ENCODE data around the gene TIMM17B.

TIMM17B gene

DNA sequence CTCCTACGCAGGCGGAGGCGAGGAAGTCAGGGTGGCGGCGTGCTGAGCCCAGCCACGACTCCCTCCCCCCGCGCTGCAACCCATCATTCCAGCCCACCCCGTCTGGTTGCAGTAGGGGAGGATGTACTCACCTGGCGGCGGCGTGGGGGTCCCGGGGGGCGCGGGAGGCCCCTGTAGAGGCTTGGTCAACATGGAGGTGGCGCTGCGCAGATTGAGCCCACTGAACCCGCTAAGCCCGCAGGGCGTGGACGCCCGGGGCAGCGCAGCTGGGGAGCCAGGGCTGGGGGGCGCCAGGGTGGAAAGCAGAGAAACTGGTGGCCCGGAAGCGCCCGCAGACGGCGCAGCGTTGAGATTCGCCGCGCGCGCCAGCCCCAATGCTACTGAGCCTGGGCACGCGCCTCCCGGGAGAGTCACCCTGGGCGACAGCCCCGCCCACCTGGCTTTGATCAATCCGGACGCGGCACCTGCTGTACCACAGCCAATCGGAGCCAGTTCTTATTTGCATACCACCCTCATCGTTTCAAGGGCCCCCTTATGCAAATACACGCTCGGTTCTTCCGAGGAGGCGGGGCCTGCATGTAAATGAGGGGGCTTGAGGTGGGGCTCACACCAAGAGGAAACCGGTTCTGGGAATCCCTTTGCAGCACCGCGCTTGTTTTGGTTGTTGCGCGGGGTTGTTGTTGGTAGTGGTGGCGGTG is 21.2 kb upstream of the TIMM17B start, which contains the start of gene PIM2:
PIM2 (minus strand) TSS at position 382 of the 698 bp plus-strand sequence; CDS start at position 192, 190 bp downstream.
- DNase-seq = peak; percentile 92

DNA sequence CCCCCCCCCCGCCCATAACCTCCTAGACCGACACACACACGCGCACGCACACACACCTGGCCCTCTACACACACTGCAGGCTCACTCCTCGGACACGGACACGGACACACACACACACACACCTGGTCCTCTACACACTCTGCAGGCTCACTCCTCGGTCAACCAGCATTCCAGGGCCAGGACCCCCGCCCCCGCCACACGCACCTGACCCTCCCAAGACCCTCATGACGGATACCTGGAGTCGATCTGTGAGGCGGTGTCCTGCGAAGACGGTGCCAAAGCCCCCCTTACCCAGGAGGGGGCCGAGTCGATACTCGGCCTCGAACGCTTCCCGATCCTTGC is 20.7 kb upstream of the TIMM17B start:
- DNase-seq = no peak

DNA sequence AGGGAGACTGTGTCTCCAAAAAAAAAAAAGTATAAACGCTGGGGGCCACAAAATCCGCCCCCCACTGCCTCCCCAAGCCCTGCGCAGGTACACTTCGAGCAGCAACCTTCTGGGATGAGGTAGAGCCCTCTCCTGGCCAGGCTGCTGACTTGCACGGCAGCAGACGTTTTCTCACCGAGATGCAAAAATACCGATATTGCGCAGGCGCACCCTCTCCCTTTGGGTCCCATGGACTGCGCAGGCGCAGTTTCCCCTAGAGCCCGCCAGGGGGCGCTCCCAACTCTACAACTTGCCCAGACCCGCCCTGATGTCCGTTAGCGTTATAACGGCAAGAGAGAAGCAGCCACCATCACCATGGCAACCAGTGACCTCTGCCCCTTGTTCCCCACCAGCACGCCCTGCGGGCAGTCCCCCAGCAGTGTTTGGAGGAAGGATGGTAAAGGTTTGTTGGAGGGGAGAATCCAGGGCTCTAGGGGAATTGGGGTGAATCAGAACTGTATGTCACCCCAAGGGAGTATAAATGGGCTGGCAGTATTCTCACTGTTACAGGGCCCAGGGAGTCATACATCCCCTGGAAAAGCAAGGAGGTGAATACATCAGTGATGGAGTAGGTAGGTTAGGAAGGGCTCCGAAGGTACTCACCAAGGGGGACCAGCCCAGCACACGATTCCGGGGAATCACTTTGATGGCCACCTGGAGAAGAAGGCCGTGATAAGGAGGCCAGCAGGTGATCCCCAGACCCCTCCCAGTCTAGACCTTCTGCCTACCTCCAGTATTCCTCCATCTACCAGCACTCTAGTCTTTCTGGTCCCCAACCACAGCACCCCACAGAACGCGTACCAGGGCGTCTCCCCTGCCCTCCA is 19.8 kb upstream of the TIMM17B start:
- DNase-seq = peak; percentile 89

DNA sequence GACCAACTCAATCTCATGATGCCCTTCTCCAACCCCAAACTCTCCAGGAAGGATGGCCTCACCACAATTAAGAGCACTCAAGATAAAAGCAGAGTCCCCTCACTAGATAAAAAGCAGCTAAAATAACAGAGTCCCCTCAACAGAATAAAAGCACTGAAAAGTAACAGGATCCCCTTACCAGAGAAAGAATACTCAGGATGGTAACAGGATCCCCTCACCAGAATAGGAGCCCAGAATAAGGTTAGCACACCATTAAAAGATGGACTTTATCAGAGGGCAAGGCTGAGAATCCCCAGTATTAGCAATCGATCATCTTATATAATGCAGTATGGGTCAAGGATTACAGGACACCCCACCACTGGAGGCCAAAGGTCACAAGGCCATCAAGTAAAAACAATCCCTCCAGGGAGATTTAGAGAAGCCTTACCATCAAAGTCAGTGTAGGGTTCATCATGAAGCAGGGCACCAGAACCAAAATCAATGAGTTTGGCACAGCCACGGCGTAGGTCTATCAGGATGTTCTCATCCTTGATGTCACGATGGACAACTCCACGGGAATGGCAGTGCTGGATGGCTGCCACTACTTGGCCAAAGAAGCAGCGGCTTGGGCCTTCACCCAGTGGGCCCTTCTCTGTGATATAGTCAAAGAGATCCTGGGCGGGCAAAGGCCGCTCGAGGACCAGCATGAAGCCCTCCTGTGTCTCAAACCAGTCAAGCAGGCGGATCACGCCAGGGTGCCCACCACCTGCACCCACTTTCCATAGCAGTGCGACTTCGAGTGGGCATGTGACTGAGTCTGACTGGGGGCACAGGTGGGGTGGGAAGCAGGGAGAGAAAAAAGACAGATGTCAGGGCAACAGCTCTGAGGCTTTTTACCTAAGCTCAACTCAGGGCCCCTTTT is 17.3 kb upstream of the TIMM17B start:
- DNase-seq = no peak

DNA sequence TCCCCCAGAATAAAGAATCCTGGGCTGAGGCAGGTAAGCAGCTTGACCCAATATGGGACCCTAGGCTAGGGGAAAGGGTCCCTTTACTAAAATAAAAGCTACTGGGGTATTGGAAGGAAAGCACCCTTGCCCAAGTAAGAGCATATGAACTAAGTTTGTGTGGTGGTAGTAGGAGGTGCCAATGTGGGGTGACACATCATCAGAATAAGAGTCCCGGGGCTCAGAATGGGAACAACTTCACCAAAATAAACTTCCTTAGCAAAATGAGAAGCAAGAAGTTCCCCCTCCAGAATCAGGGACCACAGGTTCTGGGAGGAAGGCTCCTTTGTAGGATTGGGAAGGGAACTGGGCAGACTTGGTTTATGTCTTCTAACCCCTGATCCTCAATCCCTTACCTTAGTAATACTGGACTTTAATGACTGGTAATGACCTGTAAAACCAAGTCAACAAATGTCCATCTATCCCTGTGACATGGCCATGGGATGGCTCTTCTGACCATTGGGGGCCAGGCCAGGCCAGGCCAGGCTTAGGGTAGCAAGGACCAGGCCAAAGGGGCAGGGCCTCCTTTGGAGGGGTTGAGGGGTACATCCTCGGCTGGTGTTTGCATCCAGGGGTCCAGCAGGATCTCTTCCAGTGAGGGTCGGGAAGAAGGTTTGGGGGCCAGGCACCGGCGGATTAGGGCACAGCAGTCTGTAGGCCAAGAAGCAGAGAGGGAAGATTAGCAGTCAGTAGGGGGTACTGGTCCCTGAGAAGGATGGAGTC is 16.2 kb upstream of the TIMM17B start:
- no peak for DNase-seq

DNA sequence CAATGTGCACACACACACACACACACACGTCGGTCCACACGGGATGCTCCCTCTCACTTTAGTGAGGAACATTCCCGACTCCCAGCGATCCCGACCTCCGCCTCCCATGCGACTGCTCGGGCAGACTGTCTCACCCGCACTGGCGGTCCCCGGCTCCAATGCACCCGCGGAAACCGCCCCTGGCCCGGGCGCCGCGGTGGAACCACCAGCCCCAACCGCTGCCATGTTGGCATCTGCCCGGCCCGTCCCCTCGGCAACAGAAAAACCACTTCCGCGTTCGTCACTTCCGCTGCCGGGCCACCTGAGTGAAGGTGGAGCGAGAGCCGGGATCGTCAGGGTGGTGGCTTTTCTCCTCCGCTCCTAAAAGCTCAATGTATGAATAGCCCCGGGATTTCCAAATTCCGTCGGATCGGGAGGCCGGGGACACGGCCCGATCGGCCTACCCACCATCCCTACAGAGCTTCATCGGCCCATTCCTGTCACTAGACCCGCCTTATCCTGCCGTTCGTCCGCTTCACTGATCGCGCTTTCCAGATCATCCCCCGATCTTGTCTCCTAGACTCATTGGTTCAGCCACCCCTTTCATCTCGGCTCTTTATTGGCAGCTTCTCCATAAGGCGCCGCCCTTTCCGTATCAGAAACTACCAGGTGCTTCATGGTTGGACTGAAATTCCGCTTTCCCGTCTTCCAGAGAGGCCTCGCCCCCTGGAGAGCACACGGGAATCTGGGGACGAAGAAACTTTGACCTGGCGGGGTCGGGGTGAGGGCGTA is 14.0 kb upstream of the TIMM17B start, which contains the start of gene SLC35A2:
SLC35A2 (minus strand) TSS at position 235 of the 771 bp plus-strand sequence; CDS start at position 225, 10 bp downstream.
- peak; percentile 64 for DNase-seq

DNA sequence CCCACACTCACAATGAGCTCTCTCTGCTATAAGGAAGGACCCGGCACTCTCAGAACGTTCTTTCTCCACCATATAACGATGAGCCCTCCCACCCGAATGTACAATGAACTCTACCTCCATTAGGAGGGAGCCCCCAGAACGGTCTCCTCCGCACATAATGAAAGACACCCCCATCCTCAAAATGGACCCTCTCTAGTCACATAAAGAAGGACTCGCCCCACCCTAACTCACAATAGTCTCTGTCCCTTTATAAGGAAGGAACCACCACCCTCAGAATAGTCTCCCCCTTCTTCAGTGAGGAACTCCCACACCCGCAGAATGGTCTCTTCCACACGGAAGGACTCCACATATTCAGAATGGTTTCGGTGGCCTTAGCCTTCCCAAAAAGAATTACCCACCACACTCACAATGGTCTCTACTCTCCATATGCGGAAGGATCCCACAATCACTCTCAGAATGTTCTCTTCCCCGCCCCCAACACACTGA is 13.4 kb upstream of the TIMM17B start:
- DNase-seq = peak; percentile 30

DNA sequence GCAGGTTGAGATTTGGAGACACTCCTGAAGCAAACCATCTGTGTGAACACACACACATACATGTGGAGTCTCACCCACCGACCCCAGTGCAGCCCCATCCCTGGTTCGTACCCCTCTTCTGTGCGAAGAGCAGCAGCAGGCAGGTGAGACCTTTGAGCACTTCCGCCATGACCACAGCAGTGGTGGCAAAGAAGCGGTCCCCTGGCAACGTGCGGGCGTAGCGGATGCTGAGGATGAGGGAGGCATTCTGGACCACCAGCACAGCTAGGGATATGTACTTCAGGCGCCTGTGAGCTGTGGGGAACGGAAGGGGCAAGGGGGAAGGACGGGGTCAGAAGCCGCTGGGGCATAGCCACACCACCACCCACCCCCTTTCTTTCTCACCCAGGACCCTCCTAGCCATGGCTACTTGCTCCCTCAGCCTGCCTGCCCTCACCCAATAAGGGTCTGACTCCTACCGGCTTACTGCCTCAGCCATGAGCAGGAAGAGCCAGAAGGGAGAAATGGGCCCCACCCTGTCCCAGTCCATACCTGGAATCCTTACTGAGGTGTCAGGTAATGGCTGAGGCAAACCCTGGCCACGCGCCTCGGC is 12.2 kb upstream of the TIMM17B start:
- no peak for DNase-seq

DNA sequence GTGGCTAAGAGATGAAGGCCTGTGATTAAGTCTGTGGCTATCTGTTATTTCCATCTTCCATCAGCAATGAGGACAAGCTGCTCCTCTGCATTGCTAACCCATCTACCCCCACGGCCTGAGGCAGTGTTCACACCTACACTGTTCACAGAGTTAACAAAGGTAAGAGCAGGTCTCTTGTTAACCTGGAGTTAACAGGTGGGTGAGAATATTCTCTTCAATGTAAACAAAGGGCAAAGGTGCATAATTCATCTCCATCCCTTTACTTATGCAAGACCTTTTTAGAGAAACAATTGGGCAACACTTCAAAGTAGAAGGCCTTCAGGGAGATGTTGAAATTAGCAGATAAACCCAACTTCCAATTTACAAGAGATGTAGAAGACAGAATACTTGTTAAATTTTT is 11.0 kb upstream of the TIMM17B start:
- no peak for DNase-seq

DNA sequence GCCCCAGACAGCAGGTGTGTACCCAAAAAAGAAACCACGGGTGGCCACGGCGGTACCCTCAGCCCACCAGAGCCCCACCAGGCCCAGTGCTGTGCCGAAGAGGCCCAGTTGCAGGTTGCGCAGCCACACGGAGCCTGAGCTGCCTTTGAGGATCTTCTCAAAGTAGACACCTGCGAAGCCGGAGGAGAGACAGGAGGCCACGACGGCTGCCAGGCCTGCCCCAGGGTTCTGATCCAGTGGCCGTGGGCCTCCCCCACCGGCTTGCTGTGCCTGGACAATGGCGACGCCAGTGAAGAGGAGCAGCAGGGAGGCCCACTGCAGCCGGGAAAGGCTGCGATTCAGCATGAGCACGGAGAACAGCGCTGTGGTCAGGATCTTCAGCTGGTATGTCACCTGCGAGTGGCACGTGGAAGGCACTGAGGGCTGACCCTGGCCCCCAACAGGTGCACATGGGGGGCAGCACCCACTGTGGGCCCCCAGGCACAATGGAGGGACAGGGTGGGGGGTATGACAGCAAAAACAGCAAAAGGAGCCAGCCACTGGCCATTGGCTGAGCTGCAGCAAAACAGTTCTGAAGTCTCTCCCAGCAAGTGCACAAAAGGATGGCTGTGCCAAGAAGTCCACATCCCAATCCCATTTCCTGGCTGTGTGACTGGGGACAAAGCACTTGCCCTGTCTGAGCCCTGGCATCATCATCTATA is 7.7 kb upstream of the TIMM17B start:
- DNase-seq = no peak

DNA sequence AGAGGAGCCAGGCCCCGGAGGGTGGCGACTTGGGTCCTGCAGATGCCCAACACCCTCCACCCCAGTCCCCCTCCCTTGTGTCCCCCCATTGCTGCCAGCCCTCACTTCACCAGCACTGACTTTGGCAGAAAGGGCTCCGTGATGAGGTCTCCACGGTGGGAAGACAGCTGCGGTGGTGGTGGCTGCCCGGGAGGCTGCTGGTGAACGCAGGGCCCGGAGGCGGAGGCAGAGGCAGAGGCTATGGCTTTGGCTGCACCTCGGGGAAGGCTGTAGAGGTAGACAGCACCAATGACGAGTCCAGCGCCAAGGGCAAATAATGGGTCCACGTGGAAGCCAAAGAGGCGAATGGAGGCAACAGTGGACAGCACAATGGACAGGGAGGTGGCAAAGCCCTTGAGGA is 7.1 kb upstream of the TIMM17B start:
- no peak for DNase-seq

DNA sequence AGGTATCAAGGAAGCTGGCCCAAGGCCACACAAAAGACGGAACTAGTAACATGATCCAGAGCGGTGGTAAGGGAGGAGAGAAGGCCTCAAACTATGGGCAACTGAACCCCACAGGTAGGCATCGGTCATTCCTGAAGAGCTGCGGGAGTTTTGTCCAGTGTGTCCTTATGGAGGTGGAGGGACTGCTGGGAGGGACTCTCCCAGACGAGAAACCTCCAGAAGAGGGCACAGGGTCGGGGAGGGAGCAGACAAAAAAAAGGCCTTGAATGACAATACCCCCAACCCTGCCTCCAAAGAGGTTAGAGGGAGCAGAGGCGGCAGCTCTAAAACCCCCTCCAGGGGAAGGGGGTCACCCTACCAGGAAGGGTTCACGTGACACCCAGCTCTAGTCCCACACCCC is 6.6 kb upstream of the TIMM17B start:
- DNase-seq = no peak

DNA sequence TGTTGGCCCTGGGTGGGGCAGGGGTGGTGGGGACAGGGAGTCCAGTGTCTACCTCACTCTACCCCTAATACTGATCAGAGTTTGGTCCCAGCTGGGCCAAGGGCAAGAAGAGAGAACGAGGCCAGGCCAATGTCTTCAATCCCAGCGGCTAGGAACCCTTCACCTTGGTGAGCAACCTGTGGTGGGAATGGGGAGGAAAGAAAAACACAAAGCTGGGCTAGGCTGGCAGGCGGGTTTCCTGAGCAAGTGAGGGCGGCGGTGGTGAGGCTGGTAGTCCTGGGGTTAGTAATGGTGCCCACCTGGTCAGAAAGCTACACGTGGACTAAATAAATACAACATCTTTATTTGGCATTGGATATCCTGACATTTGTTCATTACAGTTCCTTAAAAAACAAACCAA is 5.7 kb upstream of the TIMM17B start:
- no peak for DNase-seq

DNA sequence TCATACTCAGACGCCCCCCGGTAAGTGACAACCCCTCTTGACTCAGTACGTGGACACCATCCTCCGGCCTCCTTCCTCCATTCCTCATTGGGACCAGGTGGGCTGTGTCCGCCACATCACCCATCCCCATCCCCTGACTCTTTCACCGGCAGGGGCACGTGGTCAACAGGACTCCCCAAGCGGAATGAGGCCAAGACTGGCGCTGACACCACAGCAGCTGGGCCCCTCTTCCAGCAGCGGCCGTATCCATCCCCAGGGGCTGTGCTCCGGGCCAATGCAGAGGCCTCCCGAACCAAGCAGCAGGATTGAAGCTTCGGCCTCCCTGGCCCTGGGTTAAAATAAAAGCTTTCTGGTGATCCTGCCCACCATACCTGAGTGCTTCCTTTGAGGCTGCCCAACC is 5.2 kb upstream of the TIMM17B start:
- no peak for DNase-seq

DNA sequence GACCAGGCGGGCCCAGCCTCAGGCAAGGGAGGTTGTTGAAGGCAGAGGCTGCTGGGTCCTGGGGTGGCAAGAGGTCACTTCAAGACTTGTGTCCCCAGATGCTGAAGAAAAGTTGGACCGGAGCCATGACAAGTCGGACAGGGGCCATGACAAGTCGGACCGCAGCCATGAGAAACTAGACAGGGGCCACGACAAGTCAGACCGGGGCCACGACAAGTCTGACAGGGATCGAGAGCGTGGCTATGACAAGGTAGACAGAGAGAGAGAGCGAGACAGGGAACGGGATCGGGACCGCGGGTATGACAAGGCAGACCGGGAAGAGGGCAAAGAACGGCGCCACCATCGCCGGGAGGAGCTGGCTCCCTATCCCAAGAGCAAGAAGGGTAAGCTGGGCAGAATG is 4.6 kb upstream of the TIMM17B start:
- DNase-seq = no peak

DNA sequence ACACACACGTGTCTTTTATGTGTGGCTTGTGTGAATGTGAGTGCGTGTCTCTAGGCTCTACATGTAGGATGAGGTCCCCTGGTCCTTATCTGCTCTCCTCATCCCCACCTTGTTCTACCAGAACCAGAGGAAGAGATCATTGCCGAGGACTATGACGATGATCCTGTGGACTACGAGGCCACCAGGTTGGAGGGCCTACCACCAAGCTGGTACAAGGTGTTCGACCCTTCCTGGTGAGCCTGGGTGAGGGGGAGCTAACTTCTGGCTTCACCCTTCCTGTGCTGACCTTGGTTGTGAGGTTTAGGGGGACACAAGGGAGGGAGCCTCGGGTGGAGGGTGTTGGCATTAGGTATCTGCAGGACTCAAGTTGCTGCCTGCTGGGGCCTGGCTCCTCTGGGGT is 3.5 kb upstream of the TIMM17B start:
- no peak for DNase-seq

DNA sequence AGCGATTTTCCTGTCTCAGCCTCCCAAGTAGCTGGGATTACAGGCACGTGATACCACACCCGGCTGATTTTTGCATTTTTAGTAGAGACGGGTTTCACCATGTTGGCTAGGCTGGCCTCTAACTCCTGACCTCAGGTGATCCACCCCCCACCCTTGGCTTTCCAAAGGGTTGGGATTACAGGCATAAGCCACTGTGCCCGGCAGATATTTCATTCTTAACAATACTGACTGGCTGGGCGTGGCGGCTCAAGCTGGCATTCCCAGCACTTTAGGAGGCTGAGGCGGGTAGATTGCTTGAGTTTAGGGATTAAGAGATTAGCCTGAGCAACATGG is 1.5 kb upstream of the TIMM17B start:
- no peak for DNase-seq

DNA sequence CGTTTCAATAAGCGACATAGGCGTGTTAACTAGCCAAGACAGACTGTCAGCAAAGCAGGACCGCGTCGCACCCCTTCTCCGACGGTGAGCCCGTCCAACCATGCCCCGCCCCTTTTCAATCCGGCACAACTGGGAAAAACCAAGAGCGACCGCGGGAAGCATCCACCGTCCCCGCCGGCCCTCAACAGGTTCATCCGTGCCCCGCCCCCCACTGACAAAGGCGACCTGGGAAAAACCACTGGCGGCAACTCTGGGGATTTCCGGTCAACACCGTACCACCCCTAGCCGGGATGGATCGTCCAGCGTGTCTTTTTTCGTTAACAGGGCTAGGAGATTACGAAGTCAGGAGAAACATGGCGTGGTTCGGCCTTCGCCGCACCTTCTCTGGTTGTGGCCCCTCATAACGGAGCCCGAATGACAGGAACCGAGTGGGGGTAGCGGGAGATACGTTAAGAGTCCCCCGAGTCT is 377 bp downstream of the TIMM17B start:
- peak; percentile 71 for DNase-seq

DNA sequence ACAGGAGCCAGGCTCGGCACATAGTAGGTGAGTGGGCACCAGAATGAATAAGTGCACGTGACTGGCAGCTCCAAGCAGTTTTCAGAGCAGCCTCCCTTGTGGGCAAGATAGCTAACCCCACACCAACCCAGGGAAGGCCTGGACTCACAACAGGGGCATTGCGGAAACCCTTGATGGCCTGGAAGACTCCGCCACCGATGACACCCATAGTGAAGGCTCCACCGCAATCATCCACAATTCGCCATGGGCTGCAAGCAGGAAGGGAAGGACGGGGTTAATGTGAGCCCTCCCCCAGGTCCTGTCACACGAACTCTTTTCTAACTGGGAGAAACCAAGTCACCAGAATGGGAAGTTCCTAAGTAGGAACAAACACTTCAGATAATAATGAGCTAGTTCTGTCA is 957 bp downstream of the TIMM17B start:
- DNase-seq = peak; percentile 18

DNA sequence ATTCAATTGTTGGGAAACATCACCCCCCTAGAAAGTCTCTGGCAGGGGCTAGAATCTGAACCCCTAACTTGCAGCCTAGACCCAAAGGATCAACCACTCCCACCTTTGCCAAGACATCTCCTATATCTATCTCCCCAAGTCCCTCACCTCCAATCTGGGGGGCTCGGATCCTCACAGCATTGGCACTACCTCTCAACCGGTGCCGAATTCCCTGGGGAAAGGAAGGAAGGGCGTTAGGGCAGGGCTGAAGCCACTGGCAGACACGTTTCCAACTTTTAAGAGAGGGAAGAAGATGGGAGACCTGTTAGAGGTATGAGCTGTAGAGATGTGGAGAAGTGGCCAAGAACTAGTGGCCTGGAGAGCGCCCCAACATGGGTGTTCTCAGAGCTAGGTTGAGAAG is 2.7 kb downstream of the TIMM17B start:
- no peak for DNase-seq
